Measurements from ENCODE around the gene SNX4. TPM values are rescaled to one million over a fixed set of nuclear protein-coding genes. Genes with fewer than 3 reads are reported as not detected.
A peak's percentile ranks its signal among the peaks of the same experiment; 100 is the strongest.

SNX4 gene
- total RNA-seq, 2 experiments from 2014 or later, result 36.2 to 36.3 TPM

- H3K27me3 Mint-ChIP-seq, result no peaks in the 10 kb centered on the region
- intact Hi-C loops (cut with DNase I, micrococcal nuclease), result no loop called here
Measured at GRCh38 chr3:125462722-125463299, 57.2 kb downstream of the SNX4 start.

GRCh38 chr3:125461896-125462295, 58.1 kb downstream of the SNX4 start:
- ChIA-PET CTCF (no interaction called here), POLR2A (no interaction called here)
- H3K4me3 Mint-ChIP-seq, result no peak overlapping the region
- DNase-seq (no peak), ATAC-seq (no peak)
- H3K27ac Mint-ChIP-seq, result no peak overlapping the region
- peaks cover 24% of the 10 kb centered on the region for H3K36me3 Mint-ChIP-seq (ENCODE audit: low read depth)
- H3K9me3 Mint-ChIP-seq (ENCODE audit: low read depth), result no peaks in the 10 kb centered on the region
- H3K4me1 Mint-ChIP-seq, result no peaks in the 10 kb centered on the region
- H3K27me3 Mint-ChIP-seq, result no peaks in the 10 kb centered on the region
- intact Hi-C loops (cut with DNase I, micrococcal nuclease), result no loop called here

More at GRCh38 chr3:125462722-125463299, 57.2 kb downstream of the SNX4 start:
- no peak overlapping the region for H3K27ac Mint-ChIP-seq
- DNase-seq, result no peak
- no peak overlapping the region for H3K4me3 Mint-ChIP-seq
- H3K9me3 Mint-ChIP-seq (ENCODE audit: low read depth), result no peaks in the 10 kb centered on the region
- peaks cover 25% of the 10 kb centered on the region for H3K36me3 Mint-ChIP-seq (ENCODE audit: low read depth)
- CTCF ChIA-PET, result no interaction called here
- H3K4me1 Mint-ChIP-seq, result no peaks in the 10 kb centered on the region
- ATAC-seq, result no peak
- POLR2A ChIA-PET, result no interaction called here

GRCh38 chr3:125460233-125460632, 59.8 kb downstream of the SNX4 start:
- Mint-ChIP-seq H3K9me3 (ENCODE audit: low read depth) (no peaks in the 10 kb centered on the region), H3K4me3 (no peak overlapping the region), H3K27me3 (no peaks in the 10 kb centered on the region), H3K4me1 (no peaks in the 10 kb centered on the region), H3K27ac (no peak overlapping the region), H3K36me3 (ENCODE audit: low read depth) (peaks cover 25% of the 10 kb centered on the region)
- CTCF ChIA-PET, result no interaction called here
- POLR2A ChIA-PET, result no interaction called here
- intact Hi-C loops (cut with DNase I, micrococcal nuclease), result no loop called here
- no peak for ATAC-seq
- no peak for DNase-seq

GRCh38 chr3:125443923-125444322, 76.1 kb downstream of the SNX4 start:
- Mint-ChIP-seq H3K9me3 (ENCODE audit: low read depth) (peaks cover 5% of the 10 kb centered on the region), H3K4me1 (no peaks in the 10 kb centered on the region), H3K27me3 (no peaks in the 10 kb centered on the region), H3K4me3 (no peak overlapping the region), H3K27ac (no peak overlapping the region), H3K36me3 (ENCODE audit: low read depth) (peaks cover 26% of the 10 kb centered on the region)
- DNase-seq (no peak), ATAC-seq (no peak)
- ChIA-PET POLR2A (no interaction called here), CTCF (interaction anchor here (0.7 kb wide), 1 partner anchor 500 kb away, joined by 4 read pairs; no protein-coding TSS in a partner anchor)
- intact Hi-C loops (cut with DNase I, micrococcal nuclease), result no loop called here

- intact Hi-C loops (cut with DNase I, micrococcal nuclease), result no loop called here
- ChIA-PET POLR2A (no interaction called here), CTCF (interaction anchor here (1.1 kb wide), 1 partner anchor 27 kb away, joined by 3 read pairs; no protein-coding TSS in a partner anchor)
- Mint-ChIP-seq H3K27me3 (no peaks in the 10 kb centered on the region), H3K9me3 (ENCODE audit: low read depth) (peaks cover 5% of the 10 kb centered on the region), H3K36me3 (ENCODE audit: low read depth) (peaks cover 24% of the 10 kb centered on the region), H3K4me1 (no peaks in the 10 kb centered on the region), H3K4me3 (no peak overlapping the region), H3K27ac (no peak overlapping the region)
- DNase-seq (no peak), ATAC-seq (no peak)
Measured at GRCh38 chr3:125442506-125442905, 77.5 kb downstream of the SNX4 start.

GRCh38 chr3:125440970-125441369, 79.0 kb downstream of the SNX4 start:
- Mint-ChIP-seq H3K27me3 (no peaks in the 10 kb centered on the region), H3K27ac (no peak overlapping the region), H3K4me3 (no peak overlapping the region), H3K4me1 (no peaks in the 10 kb centered on the region), H3K36me3 (ENCODE audit: low read depth) (peaks cover 15% of the 10 kb centered on the region), H3K9me3 (ENCODE audit: low read depth) (peaks cover 2% of the 10 kb centered on the region)
- POLR2A ChIA-PET, result no interaction called here
- CTCF ChIA-PET, result interaction anchor here (0.7 to 1.9 kb wide), 7 partner anchors 12 to 679 kb away, joined by 3 to 9 read pairs (median 4); no protein-coding TSS in a partner anchor
- ATAC-seq (no peak), DNase-seq (no peak)
- intact Hi-C loops (cut with DNase I, micrococcal nuclease), result no loop called here

- H3K9me3 Mint-ChIP-seq (ENCODE audit: low read depth), result peaks cover 2% of the 10 kb centered on the region
- no peaks in the 10 kb centered on the region for H3K4me1 Mint-ChIP-seq
- no peaks in the 10 kb centered on the region for H3K27me3 Mint-ChIP-seq
- no peak for DNase-seq
- H3K27ac Mint-ChIP-seq, result no peak overlapping the region
- ChIA-PET POLR2A (no interaction called here), CTCF (interaction anchor here (0.9 to 2.6 kb wide), 6 partner anchors 12 to 679 kb away, joined by 3 to 9 read pairs (median 6); no protein-coding TSS in a partner anchor)
- H3K36me3 Mint-ChIP-seq (ENCODE audit: low read depth), result peaks cover 13% of the 10 kb centered on the region
- no peak for ATAC-seq
- intact Hi-C loops (cut with DNase I, micrococcal nuclease), result no loop called here
- H3K4me3 Mint-ChIP-seq, result no peak overlapping the region
Measured at GRCh38 chr3:125440559-125440955, 79.4 kb downstream of the SNX4 start.

GRCh38 chr3:125437631-125438435, 82.2 kb downstream of the SNX4 start:
- DNase-seq, result peak; percentile 76
- peaks cover 4% of the 10 kb centered on the region for H3K36me3 Mint-ChIP-seq (ENCODE audit: low read depth)
- no peak overlapping the region for H3K27ac Mint-ChIP-seq
- POLR2A ChIA-PET, result no interaction called here
- intact Hi-C loops (cut with DNase I, micrococcal nuclease), result loop anchor here (1.0 to 10.0 kb wide), 10 partner anchors 63 to 677 kb away; partner anchors contain the start of gene ZNF148 (in 1 of the 2)
- H3K4me1 Mint-ChIP-seq, result peaks cover 3% of the 10 kb centered on the region
- CTCF ChIA-PET, result interaction anchor here (0.6 to 4.6 kb wide), 14 partner anchors 9 to 509 kb away, joined by 3 to 22 read pairs (median 4); no protein-coding TSS in a partner anchor
- peak; percentile 60 for ATAC-seq
- no peaks in the 10 kb centered on the region for H3K27me3 Mint-ChIP-seq
- H3K4me3 Mint-ChIP-seq, result no peak overlapping the region
- peaks cover 2% of the 10 kb centered on the region for H3K9me3 Mint-ChIP-seq (ENCODE audit: low read depth)

GRCh38 chr3:125436921-125437320, 83.1 kb downstream of the SNX4 start:
- ATAC-seq (no peak), DNase-seq (no peak)
- Mint-ChIP-seq H3K27ac (no peak overlapping the region), H3K36me3 (ENCODE audit: low read depth) (no peaks in the 10 kb centered on the region), H3K4me1 (peaks cover 3% of the 10 kb centered on the region), H3K4me3 (no peak overlapping the region), H3K27me3 (no peaks in the 10 kb centered on the region), H3K9me3 (ENCODE audit: low read depth) (no peaks in the 10 kb centered on the region)
- POLR2A ChIA-PET, result no interaction called here
- intact Hi-C loops (cut with DNase I, micrococcal nuclease), result loop anchor here (1.0 to 10.0 kb wide), 10 partner anchors 62 to 676 kb away; partner anchors contain the start of gene ZNF148 (in 1 of the 2)
- CTCF ChIA-PET, result interaction anchor here (0.7 to 4.6 kb wide), 7 partner anchors 17 to 508 kb away, joined by 3 to 22 read pairs (median 3); no protein-coding TSS in a partner anchor

GRCh38 chr3:125435231-125435630, 84.8 kb downstream of the SNX4 start:
- no peak overlapping the region for H3K4me3 Mint-ChIP-seq
- H3K4me1 Mint-ChIP-seq, result peaks cover 3% of the 10 kb centered on the region
- no peak overlapping the region for H3K27ac Mint-ChIP-seq
- CTCF ChIA-PET, result interaction anchor here (0.6 to 4.6 kb wide), 8 partner anchors 14 to 733 kb away, joined by 3 to 22 read pairs (median 3); no protein-coding TSS in a partner anchor
- no peaks in the 10 kb centered on the region for H3K27me3 Mint-ChIP-seq
- no peaks in the 10 kb centered on the region for H3K9me3 Mint-ChIP-seq (ENCODE audit: low read depth)
- POLR2A ChIA-PET, result interaction anchor here (0.6 kb wide), 1 partner anchor 155 kb away, joined by 3 read pairs; no protein-coding TSS in a partner anchor
- DNase-seq, result no peak
- intact Hi-C loops (cut with DNase I, micrococcal nuclease), result loop anchor here (5.0 to 10.0 kb wide), 5 partner anchors 150 to 383 kb away; no protein-coding TSS in a partner anchor
- no peaks in the 10 kb centered on the region for H3K36me3 Mint-ChIP-seq (ENCODE audit: low read depth)
- no peak for ATAC-seq

GRCh38 chr3:125434582-125435011, 85.4 kb downstream of the SNX4 start:
- POLR2A ChIA-PET, result interaction anchor here (0.6 kb wide), 1 partner anchor 156 kb away, joined by 3 read pairs; no protein-coding TSS in a partner anchor
- intact Hi-C loops (cut with DNase I, micrococcal nuclease), result loop anchor here (5.0 to 10.0 kb wide), 5 partner anchors 150 to 382 kb away; no protein-coding TSS in a partner anchor
- peaks cover 3% of the 10 kb centered on the region for H3K4me1 Mint-ChIP-seq
- H3K36me3 Mint-ChIP-seq (ENCODE audit: low read depth), result no peaks in the 10 kb centered on the region
- H3K27me3 Mint-ChIP-seq, result no peaks in the 10 kb centered on the region
- ATAC-seq (peak; percentile 67), DNase-seq (peak; percentile 37)
- no peak overlapping the region for H3K4me3 Mint-ChIP-seq
- CTCF ChIA-PET, result interaction anchor here (0.6 to 4.6 kb wide), 7 partner anchors 13 to 507 kb away, joined by 3 to 22 read pairs (median 3); no protein-coding TSS in a partner anchor
- no peak overlapping the region for H3K27ac Mint-ChIP-seq
- H3K9me3 Mint-ChIP-seq (ENCODE audit: low read depth), result no peaks in the 10 kb centered on the region

All from activated CD4-positive, alpha-beta T cell treated with anti-CD3 and anti-CD28 coated beads for 36 hours (primary cell).